ENCODE results near the gene KNCN. TPM values are rescaled to one million over a fixed set of nuclear protein-coding genes. Genes with fewer than 3 reads are reported as not detected.

The KNCN gene
- total RNA-seq, 1 experiment from 2014 or later, result not detected

- in situ Hi-C loops (cut with HindIII; ENCODE audit: low pct_unique_long_range_greater_than_20kb, low sequenced_read_pairs), result no loop called here
- no peak for DNase-seq (ENCODE audit: low read depth, low spot score)
These were observed 32.2 kb downstream of the KNCN start for GRCh38 chr1:46519209-46519608.

DNA sequence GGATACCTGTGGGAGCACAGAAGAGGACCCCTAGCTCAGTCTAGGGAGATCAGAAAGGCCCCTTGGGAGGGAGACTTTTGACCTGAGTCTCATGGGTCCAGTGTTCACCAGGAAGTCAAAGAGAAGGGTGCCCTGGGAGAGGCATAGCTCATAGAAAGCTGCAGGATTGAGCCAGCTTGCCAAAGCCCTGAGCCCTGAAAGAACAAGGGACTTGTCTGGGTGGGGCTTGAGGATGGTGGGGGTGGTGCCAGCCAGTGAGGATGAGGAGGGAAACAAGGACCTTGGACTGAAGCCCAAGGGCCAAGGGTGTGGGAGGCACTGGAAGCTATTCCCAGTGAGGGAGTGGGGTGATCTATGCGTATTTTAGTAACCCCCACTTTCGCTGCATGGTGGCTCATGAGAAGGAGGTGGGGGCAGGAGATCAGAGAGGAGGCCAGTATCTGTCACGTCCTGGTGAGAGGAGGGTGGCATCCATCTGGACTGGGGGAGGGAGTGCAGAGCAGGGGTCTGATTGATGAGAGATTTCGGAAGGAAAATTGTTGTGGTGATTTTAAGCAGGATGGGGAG, 33.4 kb downstream of the KNCN start:
- no peak for DNase-seq (ENCODE audit: low read depth, low spot score)
- in situ Hi-C loops (cut with HindIII; ENCODE audit: low pct_unique_long_range_greater_than_20kb, low sequenced_read_pairs), result no loop called here

- in situ Hi-C loops (cut with HindIII; ENCODE audit: low pct_unique_long_range_greater_than_20kb, low sequenced_read_pairs), result no loop called here
- no peak for DNase-seq (ENCODE audit: low read depth, low spot score)
These were observed 34.3 kb downstream of the KNCN start for GRCh38 chr1:46517010-46517600.

GRCh38 chr1:46516200-46516950, 35.1 kb downstream of the KNCN start:
- in situ Hi-C loops (cut with HindIII; ENCODE audit: low pct_unique_long_range_greater_than_20kb, low sequenced_read_pairs), result no loop called here
- no peak for DNase-seq (ENCODE audit: low read depth, low spot score)

GRCh38 chr1:46515576-46515975, 35.9 kb downstream of the KNCN start:
- DNase-seq (ENCODE audit: low read depth, low spot score), result no peak
- in situ Hi-C loops (cut with HindIII; ENCODE audit: low pct_unique_long_range_greater_than_20kb, low sequenced_read_pairs), result no loop called here

GRCh38 chr1:46513536-46513935, 37.9 kb downstream of the KNCN start:
- DNase-seq (ENCODE audit: low read depth, low spot score), result no peak
- in situ Hi-C loops (cut with HindIII; ENCODE audit: low pct_unique_long_range_greater_than_20kb, low sequenced_read_pairs), result no loop called here

- no peak for DNase-seq (ENCODE audit: low read depth, low spot score)
- in situ Hi-C loops (cut with HindIII; ENCODE audit: low pct_unique_long_range_greater_than_20kb, low sequenced_read_pairs), result no loop called here
These were observed 38.7 kb downstream of the KNCN start for GRCh38 chr1:46512792-46513190.

DNA sequence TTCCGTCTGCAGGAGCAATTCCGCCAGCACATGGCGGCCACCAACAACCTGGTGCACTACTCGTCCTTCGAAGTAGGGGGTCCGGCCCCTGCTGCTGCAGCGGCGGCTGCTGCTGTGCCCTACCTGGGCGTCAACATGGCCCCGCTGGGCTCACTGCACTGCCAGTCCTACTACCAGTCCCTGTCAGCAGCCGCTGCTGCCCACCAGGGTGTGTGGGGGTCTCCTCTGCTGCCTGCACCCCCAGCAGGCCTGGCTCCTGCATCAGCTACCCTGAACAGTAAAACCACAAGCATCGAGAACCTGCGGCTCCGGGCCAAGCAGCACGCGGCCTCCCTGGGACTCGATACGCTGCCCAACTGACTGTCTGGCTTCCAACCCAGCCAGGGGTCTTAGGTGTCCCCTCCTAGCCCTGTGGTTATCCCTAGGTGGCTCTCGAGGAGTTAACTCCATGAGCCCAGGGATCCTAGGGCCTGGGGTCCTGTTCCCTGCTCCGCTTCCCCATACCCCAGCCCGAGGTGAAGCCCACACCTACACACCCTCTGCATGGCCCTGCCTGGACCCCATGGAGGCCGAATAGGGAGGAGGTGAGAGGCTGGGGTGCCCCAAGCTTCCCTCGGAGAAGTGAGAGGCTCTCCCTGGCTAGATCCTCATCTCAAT, 39.2 kb downstream of the KNCN start:
- DNase-seq (ENCODE audit: low read depth, low spot score), result no peak
- in situ Hi-C loops (cut with HindIII; ENCODE audit: low pct_unique_long_range_greater_than_20kb, low sequenced_read_pairs), result no loop called here

DNA sequence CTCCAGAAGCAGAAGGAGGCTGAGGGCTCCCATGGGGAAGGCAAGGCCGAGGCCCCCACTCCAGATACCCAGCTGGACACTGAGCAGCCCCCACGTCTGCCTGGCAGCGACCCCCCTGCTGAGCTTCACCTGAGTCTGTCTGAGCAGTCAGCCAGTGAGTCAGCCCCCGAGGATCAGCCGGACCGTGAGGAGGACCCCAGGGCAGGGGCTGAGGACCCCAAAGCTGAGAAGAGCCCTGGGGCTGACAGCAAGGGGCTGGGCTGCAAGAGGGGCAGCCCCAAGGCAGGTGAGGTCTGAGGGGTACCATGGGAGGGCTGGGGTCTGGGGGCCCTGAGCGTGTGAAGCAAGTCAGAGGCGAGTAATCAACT, 40.5 kb downstream of the KNCN start:
- no peak for DNase-seq (ENCODE audit: low read depth, low spot score)
- in situ Hi-C loops (cut with HindIII; ENCODE audit: low pct_unique_long_range_greater_than_20kb, low sequenced_read_pairs), result no loop called here

DNA sequence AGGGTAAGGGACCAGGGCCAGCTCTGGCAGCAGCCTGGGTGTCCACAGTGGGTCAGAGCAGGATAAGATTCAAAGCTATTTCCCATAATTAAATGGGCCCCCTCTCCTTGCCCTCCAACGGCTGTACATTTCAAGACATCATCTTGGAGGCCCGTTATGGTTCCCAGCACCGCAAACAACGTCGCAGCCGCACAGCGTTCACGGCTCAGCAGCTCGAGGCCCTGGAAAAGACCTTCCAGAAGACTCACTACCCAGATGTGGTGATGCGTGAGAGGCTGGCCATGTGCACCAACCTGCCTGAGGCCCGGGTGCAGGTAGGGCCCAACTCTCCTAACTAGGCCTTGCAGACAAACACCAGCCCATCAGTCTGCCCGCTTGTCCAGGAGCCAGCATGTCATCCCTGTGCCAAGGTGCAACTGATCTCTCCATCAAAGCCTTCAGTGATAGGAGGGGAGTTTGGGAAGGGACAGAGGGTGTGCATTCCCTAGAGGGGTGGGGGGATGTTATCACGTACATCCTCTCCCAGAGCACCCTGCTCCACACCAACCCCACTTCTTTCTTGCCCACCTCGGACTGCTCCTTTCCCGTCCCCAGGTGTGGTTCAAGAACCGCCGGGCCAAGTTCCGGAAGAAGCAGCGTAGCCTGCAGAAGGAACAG, 41.0 kb downstream of the KNCN start:
- in situ Hi-C loops (cut with HindIII; ENCODE audit: low pct_unique_long_range_greater_than_20kb, low sequenced_read_pairs), result no loop called here
- no peak for DNase-seq (ENCODE audit: low read depth, low spot score)

- in situ Hi-C loops (cut with HindIII; ENCODE audit: low pct_unique_long_range_greater_than_20kb, low sequenced_read_pairs), result no loop called here
- no peak for DNase-seq (ENCODE audit: low read depth, low spot score)
These were observed 42.7 kb downstream of the KNCN start for GRCh38 chr1:46508757-46509156.

- in situ Hi-C loops (cut with HindIII; ENCODE audit: low pct_unique_long_range_greater_than_20kb, low sequenced_read_pairs), result no loop called here
- DNase-seq (ENCODE audit: low read depth, low spot score), result no peak
These were observed 44.8 kb downstream of the KNCN start for GRCh38 chr1:46506470-46507219.

DNA sequence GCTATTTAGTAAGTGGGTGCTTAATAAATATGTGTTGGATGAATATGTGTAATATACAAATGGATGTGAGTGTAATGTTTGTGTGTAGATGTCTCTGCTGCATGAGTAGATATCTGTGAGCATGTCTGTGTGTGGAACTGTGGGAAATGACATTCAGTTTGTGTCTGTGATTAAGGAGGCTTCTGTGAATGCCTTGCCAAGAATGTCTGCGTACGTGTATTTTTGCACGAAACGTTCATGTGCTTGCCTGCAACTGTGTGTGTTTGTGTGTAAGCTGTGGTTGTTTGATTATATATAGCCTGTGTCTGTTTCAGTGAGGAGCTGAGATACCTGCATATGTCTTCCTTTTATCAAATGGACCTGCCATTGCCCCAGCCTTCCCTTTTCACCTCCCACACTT, 48.0 kb downstream of the KNCN start:
- in situ Hi-C loops (cut with HindIII; ENCODE audit: low pct_unique_long_range_greater_than_20kb, low sequenced_read_pairs), result no loop called here
- no peak for DNase-seq (ENCODE audit: low read depth, low spot score)

DNA sequence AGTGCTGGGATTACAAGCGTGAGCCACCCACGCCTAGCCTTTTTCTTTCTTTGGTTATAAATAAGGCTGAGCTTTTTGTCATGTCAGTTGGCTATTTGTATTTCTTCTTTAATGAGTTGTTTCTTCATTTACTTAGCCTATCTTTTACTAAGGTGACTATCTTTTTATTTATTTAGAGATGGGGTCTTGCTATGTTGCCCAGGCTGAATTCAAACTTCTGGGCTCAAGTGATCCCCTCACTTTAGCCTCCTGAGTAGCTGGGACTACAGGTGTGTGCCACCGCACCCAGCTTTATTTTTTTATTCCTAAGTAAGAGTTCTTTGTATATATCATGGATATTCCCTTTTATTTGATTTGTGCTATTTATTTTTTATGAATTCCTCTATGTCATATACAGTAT, 49.9 kb downstream of the KNCN start:
- in situ Hi-C loops (cut with HindIII; ENCODE audit: low pct_unique_long_range_greater_than_20kb, low sequenced_read_pairs), result no loop called here
- DNase-seq (ENCODE audit: low read depth, low spot score), result no peak

DNA sequence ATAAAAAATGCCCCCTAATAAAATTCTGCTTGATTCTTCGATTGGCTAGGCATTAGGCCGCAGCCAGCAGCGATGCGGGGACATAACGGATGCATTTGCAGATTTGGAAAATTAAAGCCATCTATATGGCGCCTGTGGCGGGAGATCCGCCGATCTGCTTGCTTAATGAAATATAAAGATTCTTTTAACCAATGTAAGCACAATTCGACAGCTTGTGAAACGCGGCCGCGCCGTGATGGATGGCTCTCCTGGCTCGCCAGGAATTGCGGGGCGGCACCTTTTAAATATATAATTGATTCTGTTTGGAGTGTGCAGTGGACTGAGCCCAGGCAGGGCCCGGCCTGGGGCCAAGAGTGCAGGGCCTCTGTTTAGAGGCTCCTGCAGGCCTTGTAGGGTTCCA, 53.8 kb downstream of the KNCN start:
- DNase-seq (ENCODE audit: low read depth, low spot score), result no peak
- in situ Hi-C loops (cut with HindIII; ENCODE audit: low pct_unique_long_range_greater_than_20kb, low sequenced_read_pairs), result no loop called here

DNA sequence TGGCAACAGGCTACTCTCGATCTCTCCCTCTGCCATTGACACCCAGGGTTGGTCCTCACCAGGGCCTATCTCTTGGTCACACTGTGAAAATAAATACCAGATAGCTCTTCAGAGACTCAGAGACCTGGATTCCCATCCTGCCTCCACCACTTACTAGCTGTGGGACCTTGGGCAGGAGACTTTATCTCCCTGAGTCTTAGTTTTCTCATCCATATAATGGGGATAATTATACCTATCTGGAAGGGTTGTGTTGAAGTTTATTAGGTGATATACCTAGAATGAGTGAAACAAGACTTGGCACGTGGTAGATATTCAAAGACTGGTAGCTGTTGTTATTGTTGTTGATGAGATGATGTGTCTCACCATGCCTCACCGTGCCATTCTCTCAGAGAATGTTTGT, 54.4 kb downstream of the KNCN start:
- in situ Hi-C loops (cut with HindIII; ENCODE audit: low pct_unique_long_range_greater_than_20kb, low sequenced_read_pairs), result no loop called here
- DNase-seq (ENCODE audit: low read depth, low spot score), result no peak

- no peak for DNase-seq (ENCODE audit: low read depth, low spot score)
- in situ Hi-C loops (cut with HindIII; ENCODE audit: low pct_unique_long_range_greater_than_20kb, low sequenced_read_pairs), result no loop called here
These were observed 54.9 kb downstream of the KNCN start for GRCh38 chr1:46496505-46496904.

- in situ Hi-C loops (cut with HindIII; ENCODE audit: low pct_unique_long_range_greater_than_20kb, low sequenced_read_pairs), result no loop called here
These were observed 55.7 kb downstream of the KNCN start for GRCh38 chr1:46495778-46496177.

More at GRCh38 chr1:46495778-46496177, 55.7 kb downstream of the KNCN start:
- DNase-seq (ENCODE audit: low read depth, low spot score), result no peak
